ENCODE measurements around the gene MMP2. TPM values are rescaled to one million over a fixed set of nuclear protein-coding genes. Genes with fewer than 3 reads are reported as not detected.

MMP2 gene
- total RNA-seq, 4 donors from 2014 or later: 94.9 to 286 (median 216) TPM

GRCh38 chr16:55479430-55480140 is 587 bp downstream of the MMP2 start:
- H3K27ac ChIP-seq: peak overlapping the region; percentile 67 to 80 (median 77)
- DNase-seq: no peak
- H3K4me1 ChIP-seq: peaks cover 15 to 19% of the 10 kb centered on the region in 2 donors
- H3K9me3 ChIP-seq: no peaks in the 10 kb centered on the region
- H3K36me3 ChIP-seq: no peaks in the 10 kb centered on the region
- intact Hi-C loops (cut with DNase I): no loop called here
- WGBS, 2 donors: 0 to 1% methylated on average over 20 to 22 of the region's 41 CpGs
- peak overlapping the region; percentile 33 to 55 (median 44) for H3K4me3 ChIP-seq (replicated peaks in 1 of 3)
- no peaks in the 10 kb centered on the region for H3K27me3 ChIP-seq
- no peak for TF ChIP-seq POLR2A (IDR thresholded peaks at IDR 0.05)
- TF ChIP-seq CTCF (IDR thresholded peaks at IDR 0.05): no peak

- H3K4me3 ChIP-seq (replicated peaks in 1 of 3): peak overlapping the region; percentile 8 to 55 (median 44)
- WGBS, 2 donors: 0 to 1% methylated on average over 8 to 17 of the region's 25 CpGs
- peaks cover 0 to under 1% of the 10 kb centered on the region in 2 donors for H3K36me3 ChIP-seq
- H3K27ac ChIP-seq: peak overlapping the region; percentile 67 to 80 (median 77)
- peaks cover 11 to 19% of the 10 kb centered on the region in 2 donors for H3K4me1 ChIP-seq
- peak; percentile 91 to 93 for DNase-seq
- H3K27me3 ChIP-seq: no peaks in the 10 kb centered on the region
- no peak for TF ChIP-seq CTCF (IDR thresholded peaks at IDR 0.05)
- peak in 1 of 2 donors; percentile 27 for TF ChIP-seq POLR2A (IDR thresholded peaks at IDR 0.05)
- intact Hi-C loops (cut with DNase I): no loop called here
- no peaks in the 10 kb centered on the region for H3K9me3 ChIP-seq
Observed at GRCh38 chr16:55480228-55480655, 1.2 kb downstream of the MMP2 start.

GRCh38 chr16:55481023-55481422 is 2.0 kb downstream of the MMP2 start:
- TF ChIP-seq CTCF (IDR thresholded peaks at IDR 0.05) (no peak), POLR2A (IDR thresholded peaks at IDR 0.05) (no peak)
- Histone ChIP-seq H3K4me1 (peaks cover 5 to 19% of the 10 kb centered on the region in 2 donors), H3K9me3 (no peaks in the 10 kb centered on the region), H3K27ac (peak overlapping the region in 2 of 3 donors; percentile 37 to 77), H3K4me3 (replicated peaks in 1 of 3) (peak overlapping the region in 1 of 3 donors; percentile 55), H3K36me3 (peaks cover 0 to 8% of the 10 kb centered on the region in 2 donors), H3K27me3 (no peaks in the 10 kb centered on the region)
- WGBS, 2 donors: 84 to 87% methylated on average over 4 of the region's 4 CpGs
- no peak for DNase-seq
- intact Hi-C loops (cut with DNase I): no loop called here

- Histone ChIP-seq H3K4me3 (replicated peaks in 1 of 3) (no peak overlapping the region), H3K4me1 (peaks cover 5 to 13% of the 10 kb centered on the region in 2 donors), H3K9me3 (no peaks in the 10 kb centered on the region), H3K27me3 (no peaks in the 10 kb centered on the region), H3K27ac (peak overlapping the region in 1 of 3 donors; percentile 5), H3K36me3 (peaks cover 0 to 8% of the 10 kb centered on the region in 2 donors)
- intact Hi-C loops (cut with DNase I): no loop called here
- TF ChIP-seq POLR2A (IDR thresholded peaks at IDR 0.05) (no peak), CTCF (IDR thresholded peaks at IDR 0.05) (no peak)
- 88 to 90% methylated on average over 2 of the region's 2 CpGs for WGBS, 2 donors
- DNase-seq: no peak
Observed at GRCh38 chr16:55482056-55482455, 3.1 kb downstream of the MMP2 start.
